Activated T-cell treated with anti-CD3 and anti-CD28 coated beads for 4 hours (primary cell): ENCODE results near the gene ABCG1.
"Not testable (repeated sequence)": the region's sequence is repeated elsewhere in the genome, so short reads cannot be mapped to it uniquely, and the experiment has no call there.

Experiments used
- DNase-seq: peaks from one replicate; pipeline ENCODE4 v3.0.0-alpha.2; 2020

ABCG1 gene

GRCh38 chr21:42218836-42219605 is at the start of gene ABCG1:
Gene ABCG1 (plus strand): TSS chr21:42219140. CDS start chr21:42219263, 123 bp downstream.
- DNase-seq, result no peak

- no peak for DNase-seq
These were observed 49.2 kb upstream of the ABCG1 start for GRCh38 chr21:42169758-42170157.

GRCh38 chr21:42171091-42172053 is 47.6 kb upstream of the ABCG1 start:
- DNase-seq, result no peak

GRCh38 chr21:42172596-42173483 is 46.1 kb upstream of the ABCG1 start:
- DNase-seq, result no peak

- no peak for DNase-seq
These were observed 44.8 kb upstream of the ABCG1 start for GRCh38 chr21:42174173-42174572.

- DNase-seq, result no peak
These were observed 43.7 kb upstream of the ABCG1 start for GRCh38 chr21:42175110-42175710.

GRCh38 chr21:42176859-42177258 is 42.1 kb upstream of the ABCG1 start:
- no peak for DNase-seq

- DNase-seq, result no peak
These were observed 39.6 kb upstream of the ABCG1 start for GRCh38 chr21:42179316-42179715.

- DNase-seq, result not testable (repeated sequence)
These were observed 38.9 kb upstream of the ABCG1 start for GRCh38 chr21:42180001-42180400.

- no peak for DNase-seq
These were observed 36.1 kb upstream of the ABCG1 start for GRCh38 chr21:42182713-42183371.

GRCh38 chr21:42183374-42184266 is 35.3 kb upstream of the ABCG1 start:
- DNase-seq, result no peak

- no peak for DNase-seq
These were observed 32.3 kb upstream of the ABCG1 start for GRCh38 chr21:42186591-42186990.

GRCh38 chr21:42187976-42188653 is 30.8 kb upstream of the ABCG1 start:
- peak; percentile 63 for DNase-seq

GRCh38 chr21:42188663-42189062 is 30.3 kb upstream of the ABCG1 start:
- DNase-seq, result no peak

GRCh38 chr21:42189431-42189830 is 29.5 kb upstream of the ABCG1 start:
- DNase-seq, result no peak

GRCh38 chr21:42189860-42190485 is 29.0 kb upstream of the ABCG1 start:
- DNase-seq, result no peak

GRCh38 chr21:42190486-42190863 is 28.5 kb upstream of the ABCG1 start:
- no peak for DNase-seq

- DNase-seq, result no peak
These were observed 27.9 kb upstream of the ABCG1 start for GRCh38 chr21:42191064-42191463.
